ENCODE data around the gene CAMK2D.

Gene CAMK2D

DNA sequence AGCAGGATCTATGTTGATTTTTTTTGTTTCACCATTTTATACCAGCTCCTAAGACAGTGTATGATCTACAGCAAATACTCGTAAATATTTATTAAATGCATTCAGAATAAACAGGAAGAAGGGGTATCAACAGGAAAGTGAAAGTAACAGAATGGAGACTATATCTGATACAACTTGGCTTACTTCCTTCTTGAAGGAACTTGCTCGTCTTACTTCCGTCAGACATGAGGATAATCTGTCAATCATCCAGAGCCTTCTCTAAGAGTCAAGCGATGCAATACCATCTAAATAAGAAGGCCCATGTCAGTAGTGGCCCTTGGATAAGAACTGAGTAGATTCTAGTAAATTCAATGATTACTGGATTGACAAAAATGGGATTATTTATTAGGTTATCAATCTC, 84.2 kb downstream of the CAMK2D start:
- DNase-seq = no peak

DNA sequence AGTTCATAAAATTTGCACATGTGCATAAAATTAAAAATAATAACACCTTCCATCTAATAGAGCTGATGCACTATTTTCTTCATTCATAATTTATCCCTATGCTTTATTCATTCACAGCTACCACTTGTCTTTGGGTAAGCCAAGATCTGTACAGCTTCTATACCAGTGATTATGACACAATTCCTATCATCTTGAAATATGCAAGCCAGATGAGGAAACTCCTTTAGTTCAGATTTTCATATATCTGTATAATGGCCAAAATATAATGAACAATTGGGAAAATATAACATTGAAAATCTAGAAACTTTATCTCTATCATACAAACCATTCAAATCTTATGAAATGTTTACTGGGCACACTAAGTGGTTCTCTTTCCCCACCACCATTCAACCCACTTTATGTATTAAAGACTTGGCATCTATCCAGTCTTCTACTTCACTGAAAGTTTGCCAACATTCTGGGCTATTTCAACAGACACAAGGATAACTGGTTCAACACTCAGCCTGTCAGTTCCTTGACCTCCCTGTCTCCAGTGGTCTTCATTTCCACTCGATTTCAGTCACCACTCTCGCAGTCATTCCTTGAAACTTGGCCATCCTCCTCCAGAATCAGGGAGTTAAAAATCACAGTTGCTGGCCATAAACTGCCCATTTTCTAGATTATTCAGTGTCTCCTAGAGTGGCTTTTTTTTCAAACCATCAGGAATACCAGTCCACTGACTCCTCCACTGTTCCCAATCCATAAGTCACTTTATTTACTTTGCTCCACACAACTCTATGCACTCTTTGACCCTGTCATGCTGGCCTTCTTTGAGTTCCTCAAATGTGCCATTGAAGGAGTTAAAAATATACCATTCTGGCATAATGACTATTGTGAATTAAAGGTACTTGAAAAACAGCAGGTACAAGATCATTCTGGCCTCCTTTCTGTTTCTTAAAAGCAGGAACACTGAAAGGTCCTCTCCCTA, 85.5 kb downstream of the CAMK2D start:
- DNase-seq = no peak

DNA sequence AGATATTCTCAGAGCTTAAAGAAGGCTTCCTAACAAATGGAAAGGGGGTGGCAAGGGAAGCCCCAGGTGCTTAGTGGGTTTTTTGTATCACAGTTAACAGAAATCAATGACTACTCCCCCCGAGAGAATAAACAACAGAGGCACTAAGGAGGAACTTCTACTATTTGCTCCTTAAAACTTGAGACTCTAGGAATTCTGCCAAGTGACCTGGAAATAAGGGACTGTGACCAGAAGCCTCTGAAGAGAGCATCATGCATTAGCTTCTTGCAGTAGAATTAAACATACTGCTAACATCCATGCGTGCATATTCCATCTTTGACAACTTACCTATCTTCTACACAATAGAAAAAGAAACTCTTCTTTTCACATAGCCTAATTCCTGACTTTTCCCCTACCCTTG, 86.8 kb downstream of the CAMK2D start:
- DNase-seq = no peak

DNA sequence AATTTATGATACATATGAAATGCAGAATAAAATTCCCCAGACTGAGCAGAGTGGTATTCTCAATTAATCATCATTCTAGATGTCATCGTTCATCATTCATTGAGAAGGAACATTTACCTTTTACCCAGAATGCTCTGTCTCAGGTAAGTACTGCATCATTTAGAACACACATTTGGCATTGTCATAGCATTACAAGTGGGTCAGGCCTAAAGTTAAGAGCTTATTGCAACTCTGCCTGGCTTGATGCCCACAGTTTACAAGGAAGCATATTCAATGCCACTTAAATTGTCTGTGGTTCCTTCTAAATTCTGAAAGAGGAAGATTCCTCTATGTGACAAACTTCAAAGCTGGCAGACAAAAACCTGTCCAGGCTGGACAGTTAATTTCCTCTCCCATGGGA, 87.3 kb downstream of the CAMK2D start:
- DNase-seq = no peak

DNA sequence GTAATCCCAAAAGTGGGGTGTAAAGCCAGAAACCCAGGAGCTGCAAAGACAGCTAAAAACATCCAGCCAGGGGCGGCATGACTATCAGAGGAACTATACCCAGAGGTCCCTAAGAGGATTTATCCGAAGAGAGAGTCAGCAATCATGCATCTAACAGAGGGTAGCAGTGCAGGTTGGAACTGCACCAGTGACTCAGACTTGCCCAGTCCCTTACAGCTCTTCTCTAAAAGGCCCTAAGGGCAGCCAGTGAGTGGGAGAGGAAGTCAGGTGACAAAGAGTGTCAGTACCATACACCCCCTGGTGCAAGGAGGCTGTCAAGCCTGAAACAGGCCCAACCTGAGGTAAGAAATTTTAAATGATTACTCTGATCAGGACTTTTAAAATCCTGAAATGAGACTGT, 88.1 kb downstream of the CAMK2D start:
- DNase-seq = peak; percentile 13

DNA sequence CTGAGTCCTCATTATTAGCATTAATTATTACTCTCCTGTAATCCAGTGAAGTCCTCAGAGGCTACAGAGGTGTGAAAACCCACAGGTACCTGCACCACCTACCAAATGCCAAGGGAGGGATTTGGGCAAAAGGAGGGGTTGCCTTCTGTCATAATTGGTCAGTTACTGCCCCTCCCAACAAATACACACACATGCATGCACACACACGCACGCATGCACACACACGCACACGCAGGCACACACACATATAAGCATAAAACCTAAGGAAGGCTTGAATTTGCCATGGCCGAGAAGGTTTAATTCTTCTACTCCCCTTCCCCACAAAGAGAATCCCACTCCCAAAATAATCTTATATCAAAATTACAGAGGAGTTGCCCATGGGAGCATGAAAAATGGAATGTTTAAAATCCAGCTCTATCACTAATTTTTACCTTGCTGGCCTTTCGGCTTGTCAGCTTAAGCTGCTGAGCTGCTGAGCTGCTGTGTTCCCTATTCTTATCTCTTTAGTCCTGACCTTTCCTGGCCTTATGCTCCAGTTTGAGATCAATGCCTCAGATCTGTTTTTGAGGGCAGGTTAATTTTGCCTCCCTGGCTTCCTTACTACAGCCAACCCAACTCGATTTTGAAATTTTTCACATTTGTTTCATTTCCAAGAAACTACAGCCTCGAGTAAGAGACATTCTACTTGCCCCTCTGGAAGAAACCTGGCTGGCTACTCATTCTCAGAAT, 95.0 kb downstream of the CAMK2D start:
- no peak for DNase-seq

DNA sequence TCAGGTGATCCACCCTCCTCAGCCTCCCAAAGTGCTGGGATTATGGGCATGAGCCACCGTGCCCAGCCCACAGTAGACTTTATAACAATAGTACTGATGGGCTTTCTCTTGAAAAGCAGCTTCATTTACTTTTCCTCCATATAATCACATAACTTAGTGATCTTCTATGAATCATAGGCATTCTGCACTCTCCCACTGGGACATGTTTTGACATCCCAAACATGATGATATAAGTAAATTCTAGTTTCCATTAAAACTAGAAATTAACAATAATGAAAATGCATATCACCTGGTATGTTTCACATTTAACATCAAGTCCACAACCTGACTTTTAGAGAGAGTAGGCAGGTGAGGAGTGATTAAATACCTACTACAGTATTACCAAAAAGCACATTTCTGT, 96.5 kb downstream of the CAMK2D start:
- no peak for DNase-seq

DNA sequence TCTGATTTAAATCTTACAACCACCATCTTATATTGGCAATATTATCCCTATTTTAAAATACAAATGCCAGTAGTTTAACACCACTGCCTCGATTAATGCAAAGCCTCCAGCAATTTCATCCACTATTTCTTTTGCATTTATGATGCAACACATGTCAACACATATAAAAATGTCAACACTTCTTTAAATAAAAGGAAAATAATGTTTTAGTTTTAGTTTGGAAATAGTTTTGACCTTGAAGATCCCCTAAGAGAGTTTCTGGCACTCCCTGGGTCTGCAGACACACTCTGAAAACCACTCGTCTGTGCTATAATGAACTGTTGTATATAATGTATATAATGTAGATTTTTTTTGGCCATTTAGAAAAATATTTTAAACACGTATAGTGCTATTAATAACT, 99.0 kb downstream of the CAMK2D start:
- DNase-seq = no peak

DNA sequence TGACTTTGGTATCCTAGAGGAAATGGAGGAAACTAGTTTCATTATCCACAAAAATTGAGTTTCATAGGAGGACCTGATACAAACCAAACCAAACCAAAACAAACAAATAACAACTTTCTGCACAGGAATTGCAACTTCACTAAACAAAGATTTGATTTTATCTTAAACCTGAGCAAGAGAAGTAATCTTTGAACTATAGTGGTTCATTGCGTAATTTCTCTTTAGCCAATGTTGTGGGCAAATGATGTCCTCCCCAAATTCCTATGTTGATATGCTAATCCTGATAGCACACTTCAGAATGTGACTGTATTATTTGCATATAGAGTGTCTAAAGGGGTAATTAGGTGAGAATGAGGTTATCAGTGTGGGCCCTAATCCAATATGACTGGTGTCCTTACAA, 102.4 kb downstream of the CAMK2D start:
- DNase-seq = no peak

DNA sequence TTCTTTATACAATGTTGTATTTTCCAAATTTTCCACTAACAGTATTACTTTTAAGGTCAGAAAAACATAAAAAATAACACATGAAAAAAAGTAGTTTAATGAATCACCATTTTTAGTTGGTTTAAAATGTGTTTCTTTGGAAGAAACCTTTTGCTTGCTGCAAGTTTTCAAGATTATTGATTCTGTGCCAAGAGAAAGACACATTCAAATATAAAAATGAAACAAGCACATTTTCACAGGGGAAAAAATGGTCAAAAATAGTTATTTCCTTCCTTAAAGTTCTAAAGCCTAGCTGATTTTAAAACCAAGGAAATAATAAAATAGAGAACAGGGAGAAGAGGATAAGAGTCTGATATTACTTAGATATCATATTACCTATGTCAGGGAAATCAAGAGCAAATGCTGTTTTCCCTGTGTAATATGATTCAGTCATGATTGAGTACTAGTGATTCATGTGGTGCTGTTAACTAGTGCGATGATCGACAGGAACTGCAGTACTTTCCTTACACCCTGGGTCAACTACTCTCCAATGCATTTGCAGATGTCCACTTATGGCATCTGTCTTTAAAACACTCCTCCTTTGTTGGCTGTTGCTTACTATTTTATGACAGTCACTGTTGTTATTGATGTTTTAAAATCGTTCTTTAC, 103.8 kb downstream of the CAMK2D start:
- DNase-seq = no peak

DNA sequence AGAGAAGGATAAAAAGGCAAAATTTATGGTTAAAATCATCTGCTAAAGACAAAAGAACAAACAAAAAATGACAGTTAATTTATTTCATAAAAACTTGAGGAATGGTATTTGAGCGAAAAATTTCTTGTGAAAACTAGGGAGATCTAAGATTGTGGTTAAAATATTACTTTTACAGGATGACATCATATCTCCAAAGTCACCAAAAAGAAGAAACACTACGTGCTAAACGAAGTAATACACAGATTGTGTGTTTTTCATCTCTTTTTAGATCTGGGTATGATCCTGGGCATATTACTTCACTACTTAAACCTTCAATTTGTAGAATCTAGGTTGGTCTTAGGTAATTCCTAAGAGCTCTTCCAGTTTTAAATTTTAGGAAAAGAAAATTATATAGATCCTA, 107.7 kb downstream of the CAMK2D start:
- DNase-seq = no peak

DNA sequence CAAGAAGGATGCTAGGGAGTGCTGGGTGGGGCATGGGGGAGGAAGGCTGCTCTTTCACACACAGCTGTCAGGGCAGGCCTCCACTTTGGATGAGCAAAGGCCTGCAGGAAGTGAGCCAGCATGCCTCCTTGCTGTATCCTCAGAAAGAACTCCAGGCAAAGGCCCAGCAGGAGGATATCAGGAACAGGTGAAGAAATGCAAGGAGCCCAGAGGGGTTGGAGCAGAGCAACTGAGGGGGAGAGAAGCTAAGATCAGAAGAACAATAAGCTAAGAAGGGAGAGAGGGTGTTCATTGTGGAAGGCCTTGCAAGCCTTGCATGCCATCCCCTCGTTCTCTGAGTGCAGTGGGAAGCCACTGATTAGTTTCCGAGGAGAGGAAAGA, 115.1 kb downstream of the CAMK2D start:
- no peak for DNase-seq

DNA sequence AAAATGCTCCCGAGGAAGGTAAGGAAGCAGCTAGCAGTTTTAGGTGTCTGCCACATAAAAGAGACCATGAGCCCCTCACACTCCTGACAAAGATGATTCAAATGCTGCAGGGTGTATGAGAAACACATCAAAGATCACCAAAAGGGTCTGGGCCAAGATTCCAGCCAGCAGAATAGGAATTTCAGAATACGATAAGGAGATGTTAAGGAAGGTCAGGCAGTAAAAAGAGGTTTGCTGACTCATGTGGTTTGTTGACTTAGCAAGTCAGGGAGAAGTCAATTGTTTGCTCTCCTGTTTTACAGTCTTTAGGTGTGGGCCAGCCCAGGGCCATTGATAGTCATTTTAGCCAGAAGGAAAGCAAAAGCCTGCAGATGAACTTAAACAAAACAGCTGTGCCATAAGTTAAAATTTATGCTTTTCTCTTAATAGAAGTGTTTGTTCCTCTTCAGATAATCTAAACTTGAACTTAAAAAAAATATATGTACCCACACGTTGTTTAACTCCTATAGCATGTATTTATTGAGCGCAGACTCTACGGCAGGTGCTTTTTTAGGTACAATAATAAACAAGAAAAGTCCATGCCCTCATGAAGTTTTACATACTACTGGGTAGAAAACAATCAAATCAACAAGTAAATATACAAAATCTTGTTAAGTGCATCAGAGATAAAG, 115.6 kb downstream of the CAMK2D start:
- no peak for DNase-seq

DNA sequence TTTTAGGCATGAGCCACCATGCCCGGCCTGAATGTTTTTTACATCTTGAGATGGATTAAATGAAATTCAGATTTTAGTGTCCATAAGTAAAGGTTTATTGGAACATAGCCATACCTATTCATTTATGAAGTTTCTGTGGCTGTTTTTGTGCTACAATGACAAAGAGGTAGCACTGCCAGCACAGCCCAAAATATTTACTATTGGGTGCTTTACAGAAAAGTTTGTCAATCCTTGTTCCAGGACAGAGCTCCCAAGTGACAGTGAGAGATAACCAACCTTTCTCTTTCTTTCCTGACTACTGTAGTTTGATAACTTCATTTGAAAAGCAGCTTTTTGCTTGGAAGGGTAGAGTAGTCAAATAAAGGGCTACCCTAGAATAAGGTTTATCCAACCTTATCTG, 116.2 kb downstream of the CAMK2D start:
- no peak for DNase-seq

DNA sequence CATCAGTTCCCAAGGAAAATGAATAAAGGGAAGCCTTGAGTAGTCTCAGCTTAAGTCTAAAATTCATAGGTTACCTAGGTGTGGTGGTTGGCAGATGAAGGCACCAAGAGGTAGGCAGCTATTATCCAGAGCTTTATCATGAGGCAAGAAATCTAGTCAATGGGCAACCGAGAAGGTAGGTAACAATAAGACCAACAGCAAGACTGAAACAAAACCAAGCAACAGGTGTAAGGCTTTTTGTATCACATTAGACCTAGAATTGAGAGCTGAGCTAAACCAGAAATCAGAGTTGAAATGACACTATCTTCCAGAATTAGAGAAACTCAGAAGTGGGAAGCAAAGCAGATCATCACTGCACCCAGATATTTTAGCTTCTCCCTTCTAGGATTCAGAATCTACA, 117.1 kb downstream of the CAMK2D start:
- DNase-seq = no peak

DNA sequence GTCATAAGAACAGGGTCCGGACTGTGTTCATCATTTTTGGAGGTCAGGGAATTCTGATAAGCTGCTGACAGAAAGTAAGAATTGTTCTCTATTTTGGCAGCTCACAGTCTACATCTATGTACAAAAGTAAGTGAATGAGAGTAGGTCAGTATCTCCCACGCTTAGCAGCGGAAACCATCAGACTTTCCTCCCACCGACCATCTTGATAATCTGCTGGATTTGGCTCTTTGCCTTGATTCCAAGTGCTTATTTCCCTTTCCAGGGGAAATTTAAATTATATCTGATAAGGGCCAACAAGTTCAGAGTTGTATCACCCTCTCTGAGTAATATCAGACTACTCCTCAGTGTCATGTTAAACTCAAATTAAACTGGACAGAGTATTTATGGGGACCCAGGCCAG, 118.0 kb downstream of the CAMK2D start:
- no peak for DNase-seq

DNA sequence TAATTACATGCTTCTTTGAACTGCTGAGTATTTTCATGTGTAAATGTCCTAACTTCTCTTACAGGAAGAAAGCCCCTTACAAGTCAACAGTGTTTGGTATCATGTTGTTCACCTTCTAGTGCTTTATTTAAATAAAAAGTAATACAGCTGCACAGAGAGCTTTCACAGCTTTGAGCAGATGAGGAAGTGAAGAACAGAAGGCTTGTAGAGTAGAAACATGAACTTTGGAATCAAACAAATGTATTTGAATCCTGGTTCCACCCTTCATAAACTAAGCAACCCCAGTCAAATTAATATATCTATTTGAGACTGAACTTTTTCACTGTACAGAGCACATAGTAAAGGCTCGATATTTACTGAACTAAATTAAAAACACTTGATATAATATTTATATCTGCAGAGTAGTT, 120.5 kb downstream of the CAMK2D start:
- DNase-seq = no peak

DNA sequence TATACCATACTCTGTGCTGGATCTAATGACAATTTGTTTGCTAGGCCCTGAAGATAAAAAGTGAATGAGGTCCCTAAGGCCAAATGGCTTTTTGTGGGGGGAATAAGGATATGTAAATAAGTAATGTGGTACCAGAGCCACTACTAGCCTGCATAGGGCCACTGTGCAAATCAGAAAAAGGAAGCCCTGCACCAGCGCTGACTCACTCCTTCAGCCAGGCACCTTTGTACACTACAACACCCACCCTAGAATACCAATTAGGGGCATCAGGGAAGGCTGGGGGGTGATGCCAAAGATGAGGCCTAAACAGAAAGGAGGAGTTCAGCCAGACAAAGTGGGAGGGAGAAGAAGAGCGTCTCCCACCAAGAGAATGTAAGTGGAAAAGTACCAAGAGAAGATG, 122.2 kb downstream of the CAMK2D start:
- DNase-seq = no peak

DNA sequence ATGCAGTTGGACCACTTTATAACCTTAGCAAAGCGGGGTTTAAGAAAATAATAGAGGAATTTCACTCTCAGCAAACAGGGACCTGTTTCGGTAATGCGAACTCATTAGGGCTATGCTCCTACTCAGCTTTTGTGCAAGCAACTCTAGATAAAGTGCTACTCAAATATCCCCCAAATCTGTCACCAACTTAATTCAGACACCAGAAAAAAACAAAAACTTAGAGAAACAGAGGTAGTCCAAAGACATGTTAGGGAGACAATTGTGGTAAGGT, 123.0 kb downstream of the CAMK2D start:
- no peak for DNase-seq

DNA sequence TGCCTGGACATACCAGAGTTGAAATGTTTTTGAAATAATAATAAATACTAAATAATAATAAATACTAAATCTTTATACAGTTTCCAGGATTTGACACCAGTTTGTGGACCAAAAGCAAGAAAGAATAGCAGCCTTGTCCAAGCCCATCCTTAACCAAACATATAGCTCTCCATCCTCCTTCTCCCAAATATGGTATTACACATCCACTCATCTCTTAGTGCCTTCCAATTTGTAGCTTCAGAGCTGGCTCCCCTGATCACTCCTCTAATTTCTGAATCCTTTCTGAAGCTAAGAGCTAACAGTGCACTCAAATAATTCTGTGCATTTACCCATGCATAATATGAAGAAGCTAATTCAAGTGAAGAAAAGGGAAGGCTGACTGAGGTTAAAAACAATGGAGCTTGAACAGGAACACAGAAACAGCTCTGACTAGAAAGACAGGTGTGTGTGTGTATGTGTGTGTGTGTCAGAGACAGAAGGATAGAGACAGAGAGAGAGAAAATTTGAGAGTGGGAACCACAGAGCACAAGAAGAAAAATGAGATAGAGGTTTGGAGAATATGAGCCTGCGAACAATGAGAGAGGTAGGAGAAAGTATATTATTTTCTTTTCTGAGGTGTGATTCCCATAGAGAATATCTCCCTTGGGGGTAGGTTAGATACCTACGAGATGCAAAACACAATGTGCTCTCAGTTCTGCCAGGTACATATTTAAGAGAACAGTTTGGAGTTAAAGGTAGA, 123.5 kb downstream of the CAMK2D start:
- no peak for DNase-seq

DNA sequence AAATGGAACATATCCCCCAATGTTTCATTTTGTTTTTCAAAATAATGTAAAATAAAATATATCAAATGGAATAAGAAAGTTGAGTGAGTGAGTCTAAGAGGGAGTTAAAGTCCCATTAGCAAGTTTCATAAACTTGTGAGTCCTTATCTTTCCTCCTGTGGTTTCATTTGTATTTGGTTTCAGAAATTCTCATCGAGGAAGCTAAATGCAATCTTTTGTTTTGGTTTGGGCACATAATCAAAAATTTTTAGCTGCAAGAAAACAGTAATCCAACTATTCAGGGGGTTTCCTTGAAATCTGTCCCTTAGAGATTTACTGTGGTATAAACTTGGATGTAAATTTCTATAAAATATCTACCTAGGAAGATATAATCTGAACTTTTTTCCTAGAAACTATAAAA, 124.2 kb downstream of the CAMK2D start:
- no peak for DNase-seq

DNA sequence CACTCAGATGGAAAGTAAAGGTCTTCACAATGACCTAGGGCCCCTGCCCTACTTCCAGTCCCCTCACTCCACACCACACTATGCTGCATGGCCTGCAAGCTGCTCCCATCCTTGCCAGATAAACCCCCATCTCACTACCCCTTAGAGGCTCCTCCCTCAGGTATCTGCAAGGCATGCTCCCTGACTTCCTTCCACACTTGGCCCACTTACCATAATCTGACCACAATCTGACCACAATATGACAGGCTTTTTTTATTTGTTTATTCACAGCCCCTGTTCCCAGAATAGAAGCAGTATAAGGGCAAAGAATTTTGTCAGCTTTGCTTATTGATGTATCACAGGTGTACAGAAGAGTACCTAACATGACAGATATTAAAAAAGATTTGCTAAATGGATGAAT, 124.7 kb downstream of the CAMK2D start:
- DNase-seq = no peak

DNA sequence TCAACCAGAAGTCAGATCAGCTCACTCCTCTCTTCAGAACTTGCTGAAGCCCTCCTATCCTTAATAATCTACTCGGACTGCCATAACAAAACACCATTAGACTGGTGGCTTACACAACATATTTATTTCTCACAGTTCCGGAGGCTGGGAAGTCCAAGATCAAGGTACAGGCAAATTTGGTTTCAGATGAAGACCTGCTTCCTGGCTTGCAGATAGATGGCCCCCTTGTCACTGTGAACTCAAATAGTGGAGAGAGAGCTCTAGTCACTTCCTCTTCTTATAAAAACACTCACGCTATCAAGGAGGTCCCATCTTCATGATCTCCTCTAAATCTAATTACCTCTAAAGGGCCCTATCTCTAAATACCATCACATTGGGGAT, 125.1 kb downstream of the CAMK2D start:
- no peak for DNase-seq

All from activated CD4-positive, alpha-beta T cell treated with anti-CD3 and anti-CD28 coated beads for 1 hour (primary cell).